Smooth muscle cell (in vitro differentiated cells): ENCODE results near the gene MYCBP. TPM values are rescaled to one million over a fixed set of nuclear protein-coding genes. Genes with fewer than 3 reads are reported as not detected.

Experiments
- DNase-seq: peaks from one replicate; lab custom pipeline; 2025; ENCODE audit not compliant: unreplicated experiment; lab: John Stamatoyannopoulos, UW
- H2AFZ ChIP-seq: fragments of 200-600 bp; sonication (generic); 2 replicates; pipeline ENCODE4 v1.6.0; 2016; ENCODE audit warnings: antibody characterized with exemption, low read depth, mild to moderate bottlenecking
- H3F3A ChIP-seq: fragments of 200-600 bp; sonication (generic); 2 replicates; pipeline ENCODE4 v1.6.0; 2017; ENCODE audit warnings: antibody characterized with exemption, low read depth
- H3K27ac ChIP-seq: fragments of 200-600 bp; sonication (generic); 2 replicates; pipeline ENCODE4 v1.5.1; 2016; ENCODE audit warnings: low read depth, mild to moderate bottlenecking
- H3K27me3 ChIP-seq: fragments of 200-600 bp; sonication (generic); 2 replicates; pipeline ENCODE4 v1.6.1; 2016; ENCODE audit warnings: low read depth, mild to moderate bottlenecking
- H3K36me3 ChIP-seq: fragments of 200-600 bp; sonication (generic); 2 replicates; pipeline ENCODE4 v1.5.1; 2016; ENCODE audit warnings: low read depth
- H3K4me1 ChIP-seq: fragments of 200-600 bp; sonication (generic); 2 replicates; pipeline ENCODE4 v1.5.1; 2016; ENCODE audit warnings: low read depth
- H3K4me2 ChIP-seq: fragments of 200-600 bp; sonication (generic); 2 replicates; pipeline ENCODE4 v1.6.0; 2016; ENCODE audit warnings: mild to moderate bottlenecking
- H3K4me3 ChIP-seq: fragments of 200-600 bp; sonication (generic); 2 replicates; pipeline ENCODE4 v1.5.1; 2016; ENCODE audit warnings: mild to moderate bottlenecking
- H3K79me2 ChIP-seq: fragments of 200-600 bp; sonication (generic); 2 replicates; pipeline ENCODE4 v1.6.0; 2016; ENCODE audit warnings: low read depth, mild to moderate bottlenecking
- H3K9ac ChIP-seq: fragments of 200-600 bp; sonication (generic); 2 replicates; pipeline ENCODE4 v1.6.0; 2016; ENCODE audit warnings: low read depth
- H3K9me3 ChIP-seq: fragments of 200-600 bp; sonication (generic); replicated peaks from 2 replicates; pipeline ENCODE4 v1.5.1; 2016; ENCODE audit warnings: low read depth
- H4K20me1 ChIP-seq: fragments of 200-600 bp; sonication (generic); 2 replicates; pipeline ENCODE4 v1.6.0; 2016; ENCODE audit warnings: low read depth
- CTCF ChIP-seq: fragments of 200-600 bp; sonication (generic); IDR thresholded peaks from 2 replicates; pipeline ENCODE4 v1.5.1; 2017; ENCODE audit warnings: borderline replicate concordance, mild to moderate bottlenecking, antibody characterized with exemption; ENCODE audit not compliant: insufficient read depth, poor library complexity, severe bottlenecking
- WGBS: methylation state at CpG from one replicate; pipeline ENCODE4 v1.1.7; 2016; ENCODE audit warnings: low lambda C conversion rate; 5-methylcytosine and 5-hydroxymethylcytosine counted together
- polyA plus RNA-seq: library from polyadenylated mRNA; unstranded; fragments of >200 nt; fragmentation: Nextera tagmentation; extraction: Ambion mirVana; gene quantifications from 2 replicates; pipeline ENCODE4 v1.2.1, GENCODE V29; 2016
- small RNA-seq: library from RNA; depleted of rRNA; stranded (forward); fragments of <200 nt; gene quantifications from one replicate; pipeline ENCODE3, GENCODE V24; 2014
- total RNA-seq: library from RNA; depleted of rRNA; stranded (reverse); fragments of >200 nt; gene quantifications from 2 replicates; pipeline ENCODE4 v1.2.3, GENCODE V29; 2014

MYCBP gene
- total and polyA plus RNA-seq, 2 experiments from 2014 or later: 17.1 to 44.0 TPM

- no peak overlapping the region for H3K27ac ChIP-seq
- H3F3A ChIP-seq: no peaks in the 10 kb centered on the region
- H3K4me1 ChIP-seq: no peaks in the 10 kb centered on the region
- H3K4me3 ChIP-seq: no peak overlapping the region
- H3K36me3 ChIP-seq: no peaks in the 10 kb centered on the region
- TF ChIP-seq CTCF: no peak
- no peak overlapping the region for H3K9ac ChIP-seq
- no peaks in the 10 kb centered on the region for H3K9me3 ChIP-seq
- H2AFZ ChIP-seq: no peak overlapping the region
- H3K4me2 ChIP-seq: no peak overlapping the region
- no peak for DNase-seq
- H3K27me3 ChIP-seq: peaks cover 70% of the 10 kb centered on the region
- H4K20me1 ChIP-seq: no peaks in the 10 kb centered on the region
- WGBS: 54% methylated on average over 1 of the region's 1 CpG
- no peaks in the 10 kb centered on the region for H3K79me2 ChIP-seq
These were observed 58.1 kb downstream of the MYCBP start for GRCh38 chr1:38814984-38815464.

GRCh38 chr1:38814444-38814983 lies 58.6 kb downstream of the MYCBP start:
- WGBS: 62% methylated on average over 7 of the region's 7 CpGs
- Histone ChIP-seq H3K9me3 (no peaks in the 10 kb centered on the region), H3K4me2 (no peak overlapping the region), H3K9ac (no peak overlapping the region), H3K4me3 (no peak overlapping the region), H3K4me1 (no peaks in the 10 kb centered on the region), H2AFZ (no peak overlapping the region), H3K27me3 (peaks cover 70% of the 10 kb centered on the region), H3F3A (no peaks in the 10 kb centered on the region), H3K79me2 (no peaks in the 10 kb centered on the region), H3K36me3 (no peaks in the 10 kb centered on the region), H3K27ac (no peak overlapping the region), H4K20me1 (no peaks in the 10 kb centered on the region)
- DNase-seq: no peak
- TF ChIP-seq CTCF: no peak

GRCh38 chr1:38812981-38813380 lies 60.2 kb downstream of the MYCBP start:
- Histone ChIP-seq H2AFZ (no peak overlapping the region), H3K79me2 (no peaks in the 10 kb centered on the region), H3K27me3 (peaks cover 67% of the 10 kb centered on the region), H3K9me3 (no peaks in the 10 kb centered on the region), H3K4me3 (no peak overlapping the region), H3K9ac (no peak overlapping the region), H3F3A (no peaks in the 10 kb centered on the region), H4K20me1 (no peaks in the 10 kb centered on the region), H3K4me1 (no peaks in the 10 kb centered on the region), H3K4me2 (no peak overlapping the region), H3K27ac (no peak overlapping the region), H3K36me3 (no peaks in the 10 kb centered on the region)
- no peak for TF ChIP-seq CTCF
- no peak for DNase-seq
- whole genome bisulfite sequencing: 75% methylated on average over 5 of the region's 5 CpGs

Small RNA genes lying within 50 kb of the gene (small RNA-seq; reads per million reads assigned to genes)
- gene GJA9-MYCBP: not detected

Other genes with a start within 250 kb of the MYCBP start
- 13.2 and 16.6 TPM in 2 replicates for gene RRAGC, start 13.6 kb downstream of the MYCBP start, total RNA-seq
- 12.0 and 13.3 TPM in 2 replicates for gene RRAGC, start 13.6 kb downstream of the MYCBP start, polyA plus RNA-seq
- gene GJA9, start 8.2 kb upstream of the MYCBP start, total RNA-seq: not detected in 2 replicates
- gene GJA9, start 8.2 kb upstream of the MYCBP start, polyA plus RNA-seq: 0.14 TPM in 1 of 2 replicates, not detected in the other
- not detected in 2 replicates for gene RHBDL2, start 68.5 kb upstream of the MYCBP start, total RNA-seq
- 0.27 TPM in 1 of 2 replicates, not detected in the other for gene RHBDL2, start 68.5 kb upstream of the MYCBP start, polyA plus RNA-seq
- 64.5 and 78.3 TPM in 2 replicates for gene AKIRIN1, start 117.9 kb upstream of the MYCBP start, total RNA-seq
- 68.6 and 70.4 TPM in 2 replicates for gene AKIRIN1, start 117.9 kb upstream of the MYCBP start, polyA plus RNA-seq
- gene NDUFS5, start 153.0 kb upstream of the MYCBP start, total RNA-seq: 708 and 831 TPM in 2 replicates
- gene NDUFS5, start 153.0 kb upstream of the MYCBP start, polyA plus RNA-seq: 879 and 884 TPM in 2 replicates